Panc1 (cell line): ENCODE measurements around the gene SLC25A29. TPM values are rescaled to one million over a fixed set of nuclear protein-coding genes. Genes with fewer than 3 reads are reported as not detected.

Source experiments
- ATAC-seq: fragments of 200-7000 bp; cut with Tn5 transposase; 2 replicates; pipeline ENCODE4 v1.9.1; 2020; ENCODE audit warnings: mild to moderate bottlenecking, moderate library complexity
- BruUV-seq: library from RNA; stranded (reverse); fragments of 400-500 nt; replicated peaks from 2 replicates; lab custom pipeline; 2021; lab: Mats Ljungman, UMichigan
- CTCF ChIA-PET: fragments of 300-600 bp; sonication (Branson Sonifier 250); formaldehyde crosslinking; loops from one replicate; lab custom pipeline; 2022; ENCODE audit warnings: antibody characterized with exemption; lab: Charles Lee
- POLR2A ChIA-PET: fragments of 300-600 bp; sonication (Branson Sonifier 250); formaldehyde crosslinking; loops from one replicate; lab custom pipeline; 2022; ENCODE audit warnings: antibody characterized with exemption; lab: Charles Lee
- DNase-seq: peaks from one replicate; pipeline ENCODE4 v3.0.0-alpha.2; 2010; ENCODE audit warnings: low read depth, low spot score
- H3K27ac ChIP-seq: 2 replicates; pipeline ENCODE4 v1.5.1; 2011; ENCODE audit warnings: mild to moderate bottlenecking, low read length, inconsistent platforms
- H3K27me3 ChIP-seq: fragments of 200-500 bp; sonication (Bioruptor generic); 2 replicates; pipeline ENCODE4 v1.6.0; 2014; ENCODE audit warnings: low read length, inconsistent platforms; ENCODE audit not compliant: control insufficient read depth, insufficient read depth
- H3K36me3 ChIP-seq: fragments of 200-500 bp; sonication (Bioruptor generic); 2 replicates; pipeline ENCODE4 v1.5.1; 2014; ENCODE audit warnings: inconsistent platforms, mild to moderate bottlenecking, low read length, moderate library complexity; ENCODE audit not compliant: control insufficient read depth, insufficient read depth
- H3K4me1 ChIP-seq: 2 replicates; pipeline ENCODE4 v1.5.1; 2011; ENCODE audit warnings: inconsistent platforms, mild to moderate bottlenecking, low read length, moderate library complexity; ENCODE audit not compliant: control insufficient read depth, insufficient read depth
- H3K4me3 ChIP-seq, 2 experiments: 2 replicates each; pipeline ENCODE4 v1.5.1; 2011 to 2012; ENCODE audit warnings: low read depth in 2 of 2, low read length in 2 of 2, mild to moderate bottlenecking in 2 of 2, inconsistent platforms in 1 of 2, moderate library complexity in 1 of 2
- H3K9me3 ChIP-seq: fragments of 200-500 bp; sonication (Bioruptor generic); 2 replicates; pipeline ENCODE4 v1.5.1; 2014; ENCODE audit warnings: low read depth, mild to moderate bottlenecking, inconsistent platforms, low read length, moderate library complexity; ENCODE audit not compliant: control insufficient read depth, insufficient read depth
- CTCF ChIP-seq: fragments of 450-650 bp; IDR thresholded peaks from 2 replicates; pipeline ENCODE4 v1.5.1; 2017; ENCODE audit warnings: mild to moderate bottlenecking
- POLR2AphosphoS5 ChIP-seq: IDR thresholded peaks from 2 replicates; pipeline ENCODE4 v1.6.1; 2012; ENCODE audit warnings: mild to moderate bottlenecking, low read depth, low read length, moderate library complexity
- REST ChIP-seq, 2 experiments: IDR thresholded peaks; 2 replicates each; pipeline ENCODE4 v1.6.1; 2011 to 2012; ENCODE audit warnings: low read depth in 2 of 2, control low read depth in 1 of 2, low read length in 1 of 2, mild to moderate bottlenecking in 1 of 2, moderate library complexity in 1 of 2; ENCODE audit not compliant: insufficient read depth in 1 of 2
- SIN3A ChIP-seq: IDR thresholded peaks from 2 replicates; pipeline ENCODE4 v1.6.1; 2012; ENCODE audit warnings: low read depth, mild to moderate bottlenecking, low read length, moderate library complexity, borderline replicate concordance; ENCODE audit not compliant: insufficient read depth
- TCF7L2 ChIP-seq: IDR thresholded peaks from 2 replicates; pipeline ENCODE4 v1.6.1; 2011; ENCODE audit warnings: mild to moderate bottlenecking, low read depth, low read length, inconsistent platforms
- in situ Hi-C: cut with HindIII; loops from 2 replicates; pipeline ENCODE4 v1.10.0; 2016; ENCODE audit warnings: low sequenced_read_pairs, low pct_unique_long_range_greater_than_20kb
- intact Hi-C: fragments of 100-400 bp; cut with micrococcal nuclease; formaldehyde crosslinking; loops from one replicate; pipeline ENCODE4 v1.10.0; 2022; ENCODE audit not compliant: unreplicated experiment
- total RNA-seq: library from RNA; stranded (reverse); gene quantifications from one replicate; pipeline ENCODE4 v1.2.1, GENCODE V29; 2021; ENCODE audit not compliant: unreplicated experiment

The SLC25A29 gene
- total RNA-seq, 1 experiment from 2014 or later = 33.6 TPM

- ATAC-seq = no peak
- no peak overlapping the region for H3K4me3 ChIP-seq
- TF ChIP-seq POLR2AphosphoS5 (no peak), SIN3A (no peak), TCF7L2 (no peak)
- in situ Hi-C loops = no loop called here
- peaks cover 28% of the 10 kb centered on the region for H3K4me1 ChIP-seq
- H3K27me3 ChIP-seq = no peaks in the 10 kb centered on the region
- no peaks in the 10 kb centered on the region for H3K9me3 ChIP-seq
- DNase-seq = no peak
- intact Hi-C loops = no loop called here
- no TSS peak for BruUV-seq
- ChIA-PET CTCF (interaction anchor here (0.9 kb wide), 1 partner anchor 122 kb away, joined by 3 read pairs; no protein-coding TSS in a partner anchor), POLR2A (no interaction called here)
- no peaks in the 10 kb centered on the region for H3K36me3 ChIP-seq
- no peak overlapping the region for H3K27ac ChIP-seq
Observed at GRCh38 chr14:100287202-100287997, 18.8 kb downstream of the SLC25A29 start.

- in situ Hi-C loops (no loop called here), intact Hi-C loops (no loop called here)
- no peaks in the 10 kb centered on the region for H3K9me3 ChIP-seq
- ChIA-PET CTCF (no interaction called here), POLR2A (no interaction called here)
- no peak overlapping the region for H3K4me3 ChIP-seq
- no TSS peak for BruUV-seq
- H3K36me3 ChIP-seq = no peaks in the 10 kb centered on the region
- no peak for TF ChIP-seq POLR2AphosphoS5
- no peak for TF ChIP-seq SIN3A
- TF ChIP-seq TCF7L2 = no peak
- TF ChIP-seq CTCF = no peak
- TF ChIP-seq REST (IDR thresholded peaks at IDR 0.05; ENCODE audit: insufficient read depth in 1 of 2, low read depth in 2 of 2, low read length in 1 of 2) = no peak
- DNase-seq (no peak), ATAC-seq (no peak)
- H3K27ac ChIP-seq = no peak overlapping the region
- H3K4me1 ChIP-seq = peaks cover 31% of the 10 kb centered on the region
- H3K27me3 ChIP-seq = no peaks in the 10 kb centered on the region
Observed at GRCh38 chr14:100286484-100287191, 19.6 kb downstream of the SLC25A29 start.
